Left ventricle myocardium inferior (tissue), 1 donor: ENCODE data around the gene C20orf173. TPM values are rescaled to one million over a fixed set of nuclear protein-coding genes. Genes with fewer than 3 reads are reported as not detected.

Experiments
- DNase-seq: peaks from one replicate; pipeline ENCODE4 v3.0.0-alpha.2; 2020
- H3K27ac ChIP-seq: fragments of 200-600 bp; replicated peaks from 2 replicates; pipeline ENCODE4 v1.8.0; 2021
- H3K27me3 ChIP-seq: fragments of 200-600 bp; 2 replicates; pipeline ENCODE4 v1.8.0; 2021; ENCODE audit warnings: low read depth
- H3K36me3 ChIP-seq: fragments of 200-600 bp; 2 replicates; pipeline ENCODE4 v1.8.0; 2021
- H3K4me1 ChIP-seq: fragments of 200-600 bp; 2 replicates; pipeline ENCODE4 v1.8.0; 2021
- H3K4me3 ChIP-seq: fragments of 200-600 bp; 2 replicates; pipeline ENCODE4 v1.8.0; 2021; ENCODE audit warnings: mild to moderate bottlenecking, moderate library complexity
- H3K9me3 ChIP-seq: fragments of 200-600 bp; replicated peaks from 2 replicates; pipeline ENCODE4 v1.8.0; 2021
- CTCF ChIP-seq: fragments of 200-600 bp; IDR thresholded peaks from 2 replicates; pipeline ENCODE4 v1.8.0; 2021; ENCODE audit warnings: antibody characterized with exemption, mild to moderate bottlenecking, borderline replicate concordance
- intact Hi-C: fragments of 100-400 bp; cut with micrococcal nuclease; formaldehyde crosslinking; loops from one replicate; pipeline ENCODE4 v1.11.0; 2022
- total RNA-seq: library from RNA; stranded (reverse); fragmentation: NEBNext Ultra II Directional; extraction: Animal tissue kit (Norgen Biotek cat#: 25700); gene quantifications from one replicate; pipeline ENCODE4 v1.2.1, GENCODE V29; 2021
- donor health status: DM: no; HTN: yes; CAD: no; lungs with severe emphysema.

Gene C20orf173
- total RNA-seq, 1 donor from 2014 or later, result not detected

- H3K9me3 ChIP-seq, result no peaks in the 10 kb centered on the region
- no peaks in the 10 kb centered on the region for H3K4me1 ChIP-seq
- H3K27me3 ChIP-seq, result no peaks in the 10 kb centered on the region
- no peak for DNase-seq
- no peak overlapping the region for H3K27ac ChIP-seq
- H3K36me3 ChIP-seq, result peaks cover 5% of the 10 kb centered on the region
- no peak for TF ChIP-seq CTCF
- intact Hi-C loops, result no loop called here
- no peak overlapping the region for H3K4me3 ChIP-seq
Measured at GRCh38 chr20:35562541-35563110, 33.2 kb upstream of the C20orf173 start.

GRCh38 chr20:35561671-35562070 is 32.2 kb upstream of the C20orf173 start:
- no peak for DNase-seq
- TF ChIP-seq CTCF, result no peak

GRCh38 chr20:35561268-35561667 is 31.8 kb upstream of the C20orf173 start:
- Histone ChIP-seq H3K9me3 (no peaks in the 10 kb centered on the region), H3K27me3 (no peaks in the 10 kb centered on the region), H3K4me1 (no peaks in the 10 kb centered on the region), H3K27ac (no peak overlapping the region), H3K4me3 (no peak overlapping the region), H3K36me3 (peaks cover 19% of the 10 kb centered on the region)
- intact Hi-C loops, result no loop called here
- no peak for DNase-seq
- TF ChIP-seq CTCF, result peak; percentile 41

More at GRCh38 chr20:35561671-35562070, 32.2 kb upstream of the C20orf173 start:
- Histone ChIP-seq H3K9me3 (no peaks in the 10 kb centered on the region), H3K4me1 (no peaks in the 10 kb centered on the region), H3K27ac (no peak overlapping the region), H3K36me3 (peaks cover 15% of the 10 kb centered on the region), H3K4me3 (no peak overlapping the region), H3K27me3 (no peaks in the 10 kb centered on the region)
- intact Hi-C loops, result no loop called here

- DNase-seq, result no peak
- H3K4me1 ChIP-seq, result no peaks in the 10 kb centered on the region
Measured at GRCh38 chr20:35560541-35560940, 31.1 kb upstream of the C20orf173 start.

GRCh38 chr20:35560105-35560511 is 30.7 kb upstream of the C20orf173 start:
- peaks cover 28% of the 10 kb centered on the region for H3K36me3 ChIP-seq
- no peak for TF ChIP-seq CTCF
- no peak overlapping the region for H3K4me3 ChIP-seq
- no peaks in the 10 kb centered on the region for H3K9me3 ChIP-seq
- H3K4me1 ChIP-seq, result no peaks in the 10 kb centered on the region
- intact Hi-C loops, result no loop called here
- H3K27ac ChIP-seq, result no peak overlapping the region
- no peak for DNase-seq
- no peaks in the 10 kb centered on the region for H3K27me3 ChIP-seq

More at GRCh38 chr20:35560541-35560940, 31.1 kb upstream of the C20orf173 start:
- intact Hi-C loops, result no loop called here
- H3K4me3 ChIP-seq, result no peak overlapping the region
- no peak for TF ChIP-seq CTCF
- no peaks in the 10 kb centered on the region for H3K9me3 ChIP-seq
- H3K27ac ChIP-seq, result no peak overlapping the region
- no peaks in the 10 kb centered on the region for H3K27me3 ChIP-seq
- peaks cover 25% of the 10 kb centered on the region for H3K36me3 ChIP-seq
